Heart left ventricle (tissue), 16 donors: ENCODE measurements around the gene COG4. TPM values are rescaled to one million over a fixed set of nuclear protein-coding genes. Genes with fewer than 3 reads are reported as not detected.
"Not testable (repeated sequence)": the region's sequence is repeated elsewhere in the genome, so short reads cannot be mapped to it uniquely, and the experiment has no call there.

Experiments used
- ATAC-seq, 4 donors: fragments of 200-7000 bp; cut with Tn5 transposase; one replicate each; pipeline ENCODE4 v1.9.1; 2020 to 2022; ENCODE audit warnings: moderate library complexity in 4 of 4, mild to moderate bottlenecking in 3 of 4, moderate number of reproducible peaks in 1 of 4
- DNase-seq, 5 donors: peaks; one replicate each; pipeline ENCODE4 v3.0.0-alpha.2; 2020
- H3K27ac ChIP-seq, 12 donors: fragments of 200-600 bp; sonication (generic) in 4 of 12; one replicate each; pipeline versions ENCODE4 v1.5.0 to v1.8.0; 2016 to 2022; ENCODE audit warnings: mild to moderate bottlenecking in 2 of 12
- H3K27me3 ChIP-seq, 9 donors: fragments of 200-600 bp; sonication (generic) in 2 of 9; one replicate each; pipeline versions ENCODE4 v1.5.1 to v1.8.0; 2016 to 2022; ENCODE audit warnings: mild to moderate bottlenecking in 3 of 9
- H3K36me3 ChIP-seq, 9 donors: fragments of 200-600 bp; sonication (generic) in 2 of 9; one replicate each; pipeline versions ENCODE4 v1.5.0 to v1.8.0; 2018 to 2022; ENCODE audit warnings: mild to moderate bottlenecking in 2 of 9
- H3K4me1 ChIP-seq, 12 donors: fragments of 200-600 bp; sonication (generic) in 4 of 12; one replicate each; pipeline versions ENCODE4 v1.5.0 to v1.8.0; 2016 to 2022; ENCODE audit warnings: mild to moderate bottlenecking in 3 of 12
- H3K4me3 ChIP-seq, 12 donors: fragments of 200-600 bp; sonication (generic) in 4 of 12; one replicate each; pipeline versions ENCODE4 v1.5.0 to v1.8.0; 2017 to 2022; ENCODE audit warnings: mild to moderate bottlenecking in 9 of 12, moderate library complexity in 4 of 12
- H3K9me3 ChIP-seq, 12 donors: fragments of 200-600 bp; sonication (generic) in 4 of 12; one replicate each; pipeline versions ENCODE4 v1.5.0 to v1.8.0; 2016 to 2022; ENCODE audit warnings: mild to moderate bottlenecking in 1 of 12
- POLR2A ChIP-seq, 2 donors: fragments of 450-650 bp; IDR thresholded peaks; one replicate each; pipeline ENCODE4 v1.6.1; 2017; ENCODE audit warnings: antibody characterized with exemption in 2 of 2, mild to moderate bottlenecking in 2 of 2, moderate library complexity in 2 of 2
- WGBS, 4 donors: extraction: QIAGEN DNeasy Blood & Tissue Kit in 2 of 4; methylation state at CpG; one replicate each; pipeline versions ENCODE4 v1.1.5 to v1.1.7; 2013 to 2018; 5-methylcytosine and 5-hydroxymethylcytosine counted together
- intact Hi-C, 10 donors: fragments of 100-400 bp; cut with DNase I; formaldehyde crosslinking; loops; one replicate each; pipeline versions ENCODE4 v1.11.1 to v1.14.2; 2022
- polyA plus RNA-seq, 2 donors: library from polyadenylated mRNA; stranded (reverse); fragments of 200-250 nt; gene quantifications; one replicate each; pipeline ENCODE4 v1.2.3, GENCODE V29; 2013
- total RNA-seq, 9 donors: library from RNA; depleted of rRNA in 2 of 9; stranded (reverse); fragments of >200 nt in 2 of 9; fragmentation: NEBNext Ultra II Directional in 3 of 9; extraction: Animal tissue kit (Norgen Biotek cat#: 25700) in 3 of 9; gene quantifications; one replicate each; pipeline versions ENCODE4 v1.1.0 to v1.2.4, GENCODE V29; 2016 to 2023
- TF ChIP-seq, protein P1 (sequence below), 12 donors: fragments of 200-600 bp; sonication (generic) in 4 of 12; IDR thresholded peaks; one replicate each; pipeline versions ENCODE4 v1.5.0 to v1.8.0; 2018 to 2022; ENCODE audit warnings: antibody characterized with exemption in 12 of 12, mild to moderate bottlenecking in 5 of 12
- donor health status: ischemic (EF 13 %, LVEDD 7.1; RV severe dilation, severe dysfunction).
- donor health status: healthy with polysubstance abuse.
- donor health status: DM: no; HTN: yes; CAD: no.
- donor health status: DM: no; HTN: no; CAD: no.
- donor health status: ischemic (EF 25% LVEDD 6.9; RV normal size, moderate dysfunction).
- donor health status: ischemic (EF 25% LVEDD 5.7; RV mildly dilated, moderate dysfunction).
- donor health status: healthy.
- donor health status: DM: yes; HTN: yes; CAD: no.
- donor health status: ischemic (EF 35%, LVEDD 5.7; RV mildly dilated, moderate dysfunction).
- donor health status: nonischemic (EF 11% LVEDD 7.7; RV severe dilation, severe dysfunction).
- donor health status: DM: yes; HTN: yes; CAD: no.
- donor health status: PGD.
- donor health status: ischemic (EF 29% LVEDD 5.4; RV normal size, mild dysfunction).
- donor health status: nonischemic (EF 23%, LVEDD 6.1; RV moderate dilation, normal function).

Gene COG4
- total and polyA plus RNA-seq, 11 donors = 30.7 to 45.7 (median 39.8) TPM

DNA sequence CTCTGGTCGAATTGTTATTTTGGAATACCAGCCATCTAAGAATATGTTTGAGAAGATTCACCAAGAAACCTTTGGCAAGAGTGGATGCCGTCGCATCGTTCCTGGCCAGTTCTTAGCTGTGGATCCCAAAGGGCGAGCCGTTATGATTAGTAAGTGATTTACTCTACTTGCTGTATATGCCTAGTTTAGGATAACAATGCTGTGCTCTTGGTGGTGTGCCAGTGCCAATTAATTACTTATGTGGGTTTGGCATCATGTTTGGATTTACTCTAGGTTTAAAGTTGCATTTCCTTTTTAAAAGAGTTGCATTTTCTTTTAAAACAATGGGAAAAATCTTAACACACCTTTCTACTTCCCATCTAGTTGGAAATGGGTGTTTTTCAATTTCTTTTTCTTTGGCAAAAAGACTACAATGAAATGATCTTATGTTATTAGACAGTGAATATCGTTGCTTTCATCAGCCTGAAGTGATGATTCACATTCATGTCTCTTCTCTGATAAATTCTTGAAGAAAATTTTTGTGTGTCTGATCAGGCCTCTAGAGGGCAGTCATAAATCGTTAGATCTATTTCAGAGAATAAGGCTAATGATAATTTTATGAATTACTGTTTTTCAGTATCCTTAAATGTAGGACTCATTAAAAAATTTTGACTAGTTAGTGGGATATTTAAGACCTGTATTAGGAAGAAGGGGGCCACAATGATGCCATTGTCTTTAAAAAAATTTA is 5.9 kb upstream of the COG4 start:
- no peak overlapping the region for H3K27ac ChIP-seq
- WGBS, 4 donors = 56 to 70% (median 60%) methylated on average over 8 of the region's 8 CpGs
- H3K4me1 ChIP-seq = peaks cover 3 to 52% (median 35%) of the 10 kb centered on the region in 12 donors
- intact Hi-C loops = loop anchor here in 8 of 10 donors (1.0 to 10.0 kb wide), 7 partner anchors 43 to 246 kb away; no protein-coding TSS in a partner anchor
- peaks cover 0 to 87% (median 81%) of the 10 kb centered on the region in 9 donors for H3K36me3 ChIP-seq
- H3K9me3 ChIP-seq = no peaks in the 10 kb centered on the region
- ATAC-seq (no peak), DNase-seq (no peak)
- H3K4me3 ChIP-seq = no peak overlapping the region
- TF ChIP-seq, protein P1, sequence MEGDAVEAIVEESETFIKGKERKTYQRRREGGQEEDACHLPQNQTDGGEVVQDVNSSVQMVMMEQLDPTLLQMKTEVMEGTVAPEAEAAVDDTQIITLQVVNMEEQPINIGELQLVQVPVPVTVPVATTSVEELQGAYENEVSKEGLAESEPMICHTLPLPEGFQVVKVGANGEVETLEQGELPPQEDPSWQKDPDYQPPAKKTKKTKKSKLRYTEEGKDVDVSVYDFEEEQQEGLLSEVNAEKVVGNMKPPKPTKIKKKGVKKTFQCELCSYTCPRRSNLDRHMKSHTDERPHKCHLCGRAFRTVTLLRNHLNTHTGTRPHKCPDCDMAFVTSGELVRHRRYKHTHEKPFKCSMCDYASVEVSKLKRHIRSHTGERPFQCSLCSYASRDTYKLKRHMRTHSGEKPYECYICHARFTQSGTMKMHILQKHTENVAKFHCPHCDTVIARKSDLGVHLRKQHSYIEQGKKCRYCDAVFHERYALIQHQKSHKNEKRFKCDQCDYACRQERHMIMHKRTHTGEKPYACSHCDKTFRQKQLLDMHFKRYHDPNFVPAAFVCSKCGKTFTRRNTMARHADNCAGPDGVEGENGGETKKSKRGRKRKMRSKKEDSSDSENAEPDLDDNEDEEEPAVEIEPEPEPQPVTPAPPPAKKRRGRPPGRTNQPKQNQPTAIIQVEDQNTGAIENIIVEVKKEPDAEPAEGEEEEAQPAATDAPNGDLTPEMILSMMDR (IDR thresholded peaks at IDR 0.05) = peak; percentile 35 to 71 (median 53)
- TF ChIP-seq POLR2A (IDR thresholded peaks at IDR 0.05) = no peak
- no peaks in the 10 kb centered on the region for H3K27me3 ChIP-seq

DNA sequence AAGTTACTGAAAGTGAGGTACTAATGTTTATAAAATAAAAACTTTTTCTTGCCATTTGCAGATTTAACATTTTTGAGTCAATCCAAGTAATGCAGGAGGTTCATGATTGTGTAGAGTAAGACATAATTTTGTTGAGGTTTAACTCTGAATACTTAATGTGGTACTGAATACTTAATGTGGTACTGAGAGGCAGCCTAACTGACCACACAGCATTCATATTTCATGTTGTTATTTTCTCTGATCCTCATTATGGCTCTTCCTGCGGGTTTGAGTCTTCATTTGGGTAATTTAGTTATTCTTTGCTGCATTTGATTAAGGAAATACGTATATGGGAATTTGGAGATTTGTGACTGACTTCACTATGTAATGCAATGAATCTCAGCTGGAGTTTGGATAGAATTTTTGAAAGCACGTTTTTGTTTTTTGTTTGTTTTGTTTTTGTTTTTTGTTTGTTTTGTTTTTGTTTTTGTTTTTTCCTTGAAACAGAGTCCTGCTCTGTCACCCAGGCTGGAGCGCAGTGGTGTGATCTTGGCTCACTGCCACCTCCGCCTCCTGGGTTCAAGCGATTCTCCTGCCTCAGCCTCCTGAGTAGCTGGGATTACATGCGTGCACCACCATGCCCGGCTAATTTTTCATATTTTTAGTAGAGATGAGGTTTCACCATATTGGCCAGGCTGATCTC is 4.1 kb upstream of the COG4 start:
- Histone ChIP-seq H3K9me3 (no peaks in the 10 kb centered on the region), H3K27ac (no peak overlapping the region), H3K4me3 (peak overlapping the region in 1 of 12 donors; percentile 2), H3K27me3 (no peaks in the 10 kb centered on the region), H3K4me1 (peaks cover 4 to 57% (median 39%) of the 10 kb centered on the region in 12 donors), H3K36me3 (peaks cover 0 to 69% (median 64%) of the 10 kb centered on the region in 9 donors)
- intact Hi-C loops = loop anchor here in 7 of 10 donors (5.0 to 10.0 kb wide), 4 partner anchors 45 to 247 kb away; no protein-coding TSS in a partner anchor
- ATAC-seq = no peak
- DNase-seq = no peak
- no peak for TF ChIP-seq POLR2A (IDR thresholded peaks at IDR 0.05)
- TF ChIP-seq, protein P1 (IDR thresholded peaks at IDR 0.05) = no peak
- 72 to 80% (median 74%) methylated on average over 8 of the region's 8 CpGs for WGBS, 4 donors

DNA sequence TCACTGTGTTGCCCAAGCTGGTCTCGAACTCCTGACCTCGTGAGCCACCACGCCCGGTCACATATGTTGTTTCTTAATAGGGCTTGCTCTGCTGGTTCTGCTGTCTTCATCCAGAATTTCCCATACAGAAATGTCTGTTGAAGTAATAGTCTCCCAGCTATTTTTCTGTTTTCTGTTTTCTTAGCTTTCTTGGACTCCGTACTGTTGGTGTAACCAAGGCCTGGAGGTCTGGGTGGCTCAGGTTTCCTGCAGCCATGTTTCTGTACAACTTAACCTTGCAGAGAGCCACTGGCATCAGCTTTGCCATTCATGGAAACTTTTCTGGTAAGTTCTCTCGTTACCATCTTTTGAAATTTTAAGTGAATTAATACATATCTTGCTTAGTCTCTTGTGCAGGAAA is 3.0 kb upstream of the COG4 start:
- TF ChIP-seq, protein P1 (IDR thresholded peaks at IDR 0.05) = no peak
- no peak for TF ChIP-seq POLR2A (IDR thresholded peaks at IDR 0.05)
- 74 to 89% (median 81%) methylated on average over 6 of the region's 6 CpGs for WGBS, 4 donors
- H3K27me3 ChIP-seq = no peaks in the 10 kb centered on the region
- no peaks in the 10 kb centered on the region for H3K9me3 ChIP-seq
- DNase-seq (no peak), ATAC-seq (no peak)
- peak overlapping the region in 1 of 12 donors; percentile 90 for H3K4me3 ChIP-seq
- intact Hi-C loops = loop anchor here in 7 of 10 donors (5.0 to 10.0 kb wide), 4 partner anchors 46 to 248 kb away; no protein-coding TSS in a partner anchor
- H3K4me1 ChIP-seq = peaks cover 7 to 63% (median 44%) of the 10 kb centered on the region in 12 donors
- H3K27ac ChIP-seq = no peak overlapping the region
- H3K36me3 ChIP-seq = peaks cover 0 to 59% (median 53%) of the 10 kb centered on the region in 9 donors

DNA sequence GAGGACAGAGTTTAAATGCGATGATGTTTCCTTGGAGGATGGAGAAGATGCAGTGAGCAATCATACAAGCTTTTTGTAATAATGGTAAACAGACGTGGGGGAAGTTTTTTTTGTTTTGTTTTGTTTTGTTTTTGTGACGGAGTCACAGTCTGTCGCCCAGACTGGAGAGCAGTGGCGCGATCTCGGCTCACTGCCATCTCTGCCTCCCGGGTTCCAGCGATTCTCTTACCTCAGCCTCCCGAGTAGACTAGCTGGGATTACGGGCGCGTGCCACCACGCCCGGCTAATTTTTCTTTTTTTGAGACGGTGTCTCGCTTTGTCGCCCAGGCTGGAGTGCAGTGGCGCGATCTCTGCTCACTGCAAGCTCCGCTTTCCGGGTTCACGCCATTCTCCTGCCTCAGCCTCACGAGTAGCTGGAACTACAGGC is 1.1 kb upstream of the COG4 start:
- H3K27me3 ChIP-seq, H3K9me3 ChIP-seq: not testable (repeated sequence)
- ATAC-seq = peak in 2 of 4 donors; percentile 25 to 30
- 1 to 2% (median 2%) methylated on average over 24 of the region's 24 CpGs for WGBS, 4 donors
- Histone ChIP-seq H3K4me3 (peak overlapping the region; percentile 58 to 99 (median 84)), H3K27ac (peak overlapping the region; percentile 67 to 94 (median 87)), H3K36me3 (peaks cover 0 to 43% (median 33%) of the 10 kb centered on the region in 9 donors), H3K4me1 (peaks cover 7 to 73% (median 41%) of the 10 kb centered on the region in 12 donors)
- intact Hi-C loops = loop anchor here in 4 of 10 donors (5.0 to 10.0 kb wide), 3 partner anchors 142 to 250 kb away; no protein-coding TSS in a partner anchor
- peak in 3 of 5 donors; percentile 18 to 41 (median 32) for DNase-seq
